ENCODE results near the gene RIPOR1.

GRCh38 chr16:67533024-67533560, 4.5 kb downstream of the RIPOR1 start:
- no peak for TF ChIP-seq CTCF (optimal IDR thresholded peaks at IDR 0.05 in 1 of 3, IDR thresholded peaks at IDR 0.05 in 1 of 3, conservative IDR thresholded peaks at IDR 0.05 in 1 of 3; ENCODE audit: extremely low read depth in 1 of 3, insufficient read depth in 2 of 3, low read length in 3 of 3)
- TF ChIP-seq EZH2 (IDR thresholded peaks at IDR 0.05; ENCODE audit: low read length), result no peak
